HCT116 (cell line): Measurements from ENCODE around the gene MYBPH.

Source experiments
- ATF3 ChIP-seq: IDR thresholded peaks from 2 replicates; pipeline ENCODE4 v1.6.1; 2012
- CTCF ChIP-seq, 3 experiments: fragments of 200-600 bp in 1 of 3; sonication (generic) in 1 of 3; IDR thresholded peaks in 2 of 3; conservative IDR thresholded peaks in 1 of 3; 2 replicates each; pipeline ENCODE4 v1.5.1; 2012 to 2017; ENCODE audit warnings: low read depth in 2 of 3, low read length in 2 of 3, antibody characterized with exemption in 1 of 3, borderline replicate concordance in 1 of 3, control low read depth in 1 of 3, mild to moderate bottlenecking in 1 of 3, mixed read lengths in 1 of 3, mixed run types in 1 of 3, moderate library complexity in 1 of 3; ENCODE audit not compliant: insufficient read depth in 1 of 3
- EGR1 ChIP-seq: IDR thresholded peaks from 2 replicates; pipeline ENCODE4 v1.6.1; 2012; ENCODE audit warnings: low read depth
- EZH2 ChIP-seq: fragments of 200-600 bp; sonication (generic); IDR thresholded peaks from 2 replicates; pipeline ENCODE4 v1.6.1; 2017; ENCODE audit warnings: antibody characterized with exemption, mixed run types
- SP1 ChIP-seq: IDR thresholded peaks from 2 replicates; pipeline ENCODE4 v1.6.1; 2012; ENCODE audit warnings: low read depth

GRCh38 chr1:203161703-203162102, 13.9 kb downstream of the MYBPH start:
- TF ChIP-seq CTCF (IDR thresholded peaks at IDR 0.05 in 2 of 3, conservative IDR thresholded peaks at IDR 0.05 in 1 of 3; ENCODE audit: borderline replicate concordance in 1 of 3, insufficient read depth in 1 of 3, low read depth in 2 of 3, low read length in 2 of 3): no peak
- no peak for TF ChIP-seq SP1
- no peak for TF ChIP-seq EZH2
- TF ChIP-seq EGR1: no peak
- TF ChIP-seq ATF3: no peak
